Stimulated activated CD4-positive, alpha-beta T cell treated with anti-CD3 and anti-CD28 coated beads, Interleukin-1b, Interleukin-23, amount 100 ng/mL, for 4 hours (primary cell): ENCODE measurements around the gene DICER1.
A peak's percentile ranks its signal among the peaks of the same experiment; 100 is the strongest.
"Not testable (repeated sequence)": the region's sequence is repeated elsewhere in the genome, so short reads cannot be mapped to it uniquely, and the experiment has no call there.

Source experiments
- DNase-seq, 2 donors: peaks; one replicate each; pipeline ENCODE4 v3.0.0-alpha.2; 2020; ENCODE audit warnings: low read depth in 2 of 2

The DICER1 gene

GRCh38 chr14:95157327-95158189 lies at the start of gene DICER1:
Gene DICER1, minus strand, starts transcription at chr14:95157529. Its CDS starts 24,071 bp downstream, at chr14:95133458.
- DNase-seq: peak; percentile 95 to 96

DNA sequence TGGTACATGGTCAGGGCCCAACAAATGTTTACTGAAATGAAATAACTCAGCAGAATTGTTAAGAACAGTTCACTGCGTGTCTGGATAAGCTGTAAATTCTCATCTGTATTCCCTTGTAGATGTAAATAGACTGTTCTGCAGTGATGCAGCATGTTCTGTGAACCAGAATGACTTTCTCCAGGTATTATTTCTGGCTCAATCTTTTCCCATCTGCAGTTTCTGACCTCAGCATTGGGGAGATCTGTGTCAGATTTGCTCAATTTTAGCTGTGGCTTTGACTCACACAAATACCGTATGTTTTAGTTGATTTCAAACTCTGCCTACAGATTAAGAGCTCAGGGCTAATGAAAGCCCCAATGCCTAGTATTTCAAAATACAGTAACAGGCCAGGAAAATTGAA lies 49.2 kb upstream of the DICER1 start:
- DNase-seq: no peak

DNA sequence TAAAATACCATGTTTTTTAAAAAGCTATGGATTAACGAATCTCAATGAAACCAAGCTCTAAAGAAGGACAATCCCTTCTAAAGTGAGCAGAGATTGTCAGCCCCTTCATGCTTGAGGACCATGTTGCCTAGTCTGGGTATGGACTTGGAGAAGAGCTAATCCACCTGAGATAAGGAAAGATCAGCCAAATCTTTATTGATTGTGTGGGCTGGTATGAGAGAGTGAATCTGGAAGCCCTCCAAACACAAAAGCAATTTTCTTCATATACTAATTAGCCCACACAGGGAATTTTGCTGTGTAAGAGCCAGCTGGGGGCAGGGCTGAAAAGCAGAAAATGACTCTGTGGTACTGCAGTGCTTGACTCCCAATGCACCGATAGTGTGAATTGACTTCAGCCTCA lies 47.4 kb upstream of the DICER1 start:
- no peak for DNase-seq

DNA sequence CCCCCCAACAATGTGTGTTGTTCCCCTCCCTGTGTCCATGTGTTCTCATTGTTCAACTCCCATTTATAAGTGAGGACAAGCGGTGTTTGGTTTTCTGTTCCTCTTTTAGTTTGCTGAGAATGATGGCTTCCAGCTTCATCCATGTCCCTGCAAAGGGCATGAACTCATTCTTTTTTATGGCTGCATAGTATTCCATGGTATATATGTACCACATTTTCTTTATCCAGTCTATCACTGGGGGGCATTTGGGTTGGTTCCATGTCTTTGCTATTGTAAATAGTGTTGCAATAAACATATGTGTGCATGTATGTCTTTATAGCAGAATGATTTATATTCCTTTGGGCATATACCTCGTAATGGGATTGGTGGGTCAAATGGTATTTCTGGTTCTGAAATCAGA lies 44.4 kb upstream of the DICER1 start:
- not testable (repeated sequence) for DNase-seq

DNA sequence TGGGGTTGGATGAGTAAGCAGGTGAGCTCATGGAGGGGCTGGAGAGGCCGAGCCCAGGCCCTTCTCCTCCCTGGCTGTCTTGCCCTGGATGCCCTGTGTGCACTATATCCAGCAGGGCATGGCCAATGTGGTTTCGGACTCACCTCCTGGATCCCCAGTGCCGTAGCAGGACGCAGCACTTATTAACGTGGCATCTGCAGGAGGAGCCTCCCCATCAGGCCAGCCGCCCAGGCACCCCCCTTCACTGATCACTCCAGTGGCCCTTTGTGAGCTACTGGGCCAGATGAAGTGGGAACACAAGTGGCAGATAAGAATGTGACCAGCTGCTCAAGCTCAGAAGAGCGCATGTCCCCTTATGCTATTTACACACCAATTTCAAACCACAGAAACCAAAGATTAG lies 43.1 kb upstream of the DICER1 start:
- DNase-seq: no peak

- DNase-seq: no peak
Observed at GRCh38 chr14:95199298-95199983, 42.1 kb upstream of the DICER1 start.

DNA sequence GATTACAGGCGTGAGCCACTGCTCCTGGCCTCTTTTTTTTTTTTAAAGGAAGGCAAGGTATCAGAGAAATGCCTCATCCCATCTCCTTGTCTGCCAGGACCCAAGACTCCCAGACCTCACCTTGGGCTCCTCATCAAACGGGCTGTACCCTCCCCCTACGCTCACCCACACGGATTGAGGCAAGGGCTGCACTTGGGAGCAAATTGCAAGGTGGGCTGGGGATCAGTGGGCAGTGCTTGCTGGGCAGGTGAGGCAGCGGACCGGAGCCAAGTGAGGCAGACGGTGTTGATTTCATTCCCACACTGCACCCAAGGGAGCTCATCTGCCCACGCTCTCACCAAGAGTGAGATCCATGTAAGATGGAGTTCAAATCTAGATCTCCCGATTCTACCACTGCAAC lies 41.0 kb upstream of the DICER1 start:
- DNase-seq: no peak

DNA sequence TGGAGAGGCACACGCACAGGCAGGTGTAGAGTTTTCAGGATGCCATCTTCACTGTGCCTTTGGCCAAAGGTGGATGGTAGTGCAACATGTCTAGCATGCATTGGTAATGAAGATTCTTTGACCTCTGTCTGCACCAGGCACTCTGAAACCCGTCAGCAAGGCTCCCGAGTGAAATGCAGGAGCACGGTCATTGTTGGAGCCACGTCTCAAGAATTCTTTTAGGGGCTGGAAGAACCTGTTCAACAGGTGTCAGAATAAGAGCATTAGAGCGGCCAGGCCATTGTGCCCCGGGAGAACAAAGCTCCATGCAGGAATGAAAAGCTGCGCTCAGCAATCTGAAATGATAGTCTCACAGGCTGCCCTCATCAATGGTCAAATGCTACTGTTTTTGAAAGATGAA lies 40.2 kb upstream of the DICER1 start:
- DNase-seq: no peak

GRCh38 chr14:95196826-95197545 lies 39.7 kb upstream of the DICER1 start:
- no peak for DNase-seq

DNA sequence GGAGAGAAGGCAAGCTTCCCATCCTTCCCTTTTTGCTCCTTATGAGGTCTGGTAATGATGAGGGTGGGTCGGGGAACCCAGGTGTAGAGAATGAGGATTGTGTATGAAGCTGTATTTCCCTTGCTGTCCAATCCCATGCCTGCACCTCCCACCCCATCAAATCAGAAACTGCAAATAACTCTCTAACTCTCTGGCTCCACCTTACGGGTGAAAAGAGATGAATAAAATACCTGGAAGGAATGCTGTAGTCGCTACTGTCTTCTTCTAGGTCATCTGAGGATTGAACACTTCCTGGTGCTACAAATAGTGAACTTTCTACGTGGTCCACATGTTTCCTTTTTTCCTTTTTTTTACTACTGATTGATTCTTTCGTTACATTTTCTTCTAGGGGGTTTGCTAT lies 38.9 kb upstream of the DICER1 start:
- DNase-seq: no peak

- DNase-seq: no peak
Observed at GRCh38 chr14:95195031-95195430, 37.7 kb upstream of the DICER1 start.

- DNase-seq: no peak
Observed at GRCh38 chr14:95193081-95193480, 35.8 kb upstream of the DICER1 start.

- no peak for DNase-seq
Observed at GRCh38 chr14:95192311-95192710, 35.0 kb upstream of the DICER1 start.

- no peak for DNase-seq
Observed at GRCh38 chr14:95191445-95192199, 34.3 kb upstream of the DICER1 start.

DNA sequence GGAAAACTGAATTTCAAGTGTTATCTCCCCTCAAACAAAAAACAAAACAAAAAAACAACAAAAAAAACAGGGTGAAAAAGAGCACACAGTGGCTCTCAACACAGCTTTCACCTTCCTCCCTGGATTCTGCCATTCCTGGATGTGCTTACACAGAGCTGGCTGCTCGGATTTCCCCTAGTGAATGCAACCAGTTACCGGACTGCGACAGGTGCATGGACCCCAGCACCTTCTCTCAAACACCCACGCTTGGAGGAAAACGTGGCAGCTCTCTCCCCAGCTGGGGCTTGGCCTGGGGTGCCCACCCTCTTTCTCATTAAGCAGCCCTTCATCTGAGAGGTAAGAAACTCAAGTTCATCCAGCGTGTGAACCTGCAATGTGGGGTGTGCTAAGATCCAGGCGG lies 33.5 kb upstream of the DICER1 start:
- DNase-seq: no peak

GRCh38 chr14:95190346-95190840 lies 33.1 kb upstream of the DICER1 start:
- DNase-seq: no peak

DNA sequence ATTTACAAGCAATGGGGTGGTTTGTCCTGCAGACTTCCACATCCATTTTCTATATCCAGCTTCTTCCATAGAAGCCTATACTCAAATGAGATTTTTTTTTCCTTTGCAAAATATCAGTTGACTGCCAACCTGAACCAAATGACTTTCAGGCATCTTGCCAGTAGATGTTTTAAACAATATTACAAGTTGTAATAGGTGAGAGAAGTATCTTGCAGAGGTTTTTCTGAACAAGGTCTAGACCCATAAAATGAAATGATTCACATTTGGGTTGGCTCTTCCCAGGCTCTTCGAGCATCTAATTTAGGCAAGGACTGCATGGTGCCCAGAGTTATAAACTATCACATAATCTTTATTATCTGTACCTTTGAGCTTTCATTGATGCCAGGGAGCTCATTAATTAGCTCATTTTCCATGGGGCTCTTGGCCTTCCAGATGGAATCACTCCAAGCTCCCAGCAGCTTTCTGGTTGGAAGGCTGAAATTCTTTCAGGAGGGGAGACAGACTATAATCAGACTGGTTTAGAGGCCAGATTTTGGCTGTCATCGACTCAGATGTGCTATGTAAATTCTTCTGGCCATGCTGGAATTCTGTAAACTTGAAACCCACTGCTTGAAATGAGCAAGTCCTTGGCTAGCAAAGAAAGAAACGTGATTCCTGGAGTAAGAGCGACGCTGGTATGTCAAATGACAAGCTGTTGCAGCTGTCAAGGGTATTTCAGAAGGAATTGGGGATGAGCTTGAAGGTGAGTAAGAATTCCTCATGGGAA lies 32.2 kb upstream of the DICER1 start:
- DNase-seq: no peak

DNA sequence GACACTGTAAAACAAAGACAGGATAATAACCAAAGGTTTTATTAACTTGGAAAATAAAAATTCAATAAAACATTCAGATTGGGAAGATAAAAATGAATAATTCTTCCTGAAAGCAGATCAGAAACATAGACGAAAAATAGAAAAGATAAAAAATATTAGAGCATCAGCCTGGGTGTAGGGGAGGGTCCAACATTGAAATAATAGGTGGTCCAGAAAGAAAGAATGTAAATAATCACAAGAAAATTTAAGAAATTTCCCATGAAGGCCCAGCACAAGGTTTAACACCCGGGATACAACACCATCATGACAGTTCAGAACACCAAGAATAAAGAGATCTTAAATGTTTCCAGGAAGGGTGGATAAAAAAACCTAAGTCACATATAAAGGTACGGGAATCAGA lies 31.1 kb upstream of the DICER1 start:
- no peak for DNase-seq

GRCh38 chr14:95185767-95186392 lies 28.6 kb upstream of the DICER1 start:
- no peak for DNase-seq

- DNase-seq: no peak
Observed at GRCh38 chr14:95185033-95185766, 27.9 kb upstream of the DICER1 start.
